Colonic mucosa (tissue), 4 donors: ENCODE measurements around the gene PPM1D. TPM values are rescaled to one million over a fixed set of nuclear protein-coding genes. Genes with fewer than 3 reads are reported as not detected.

ENCODE experiments used
- DNase-seq: peaks from one replicate; pipeline ENCODE4 v3.0.0-alpha.2; 2020
- H3K27ac ChIP-seq: fragments of 200-600 bp; one replicate; pipeline ENCODE4 v1.8.0; 2021
- H3K27me3 ChIP-seq: fragments of 200-600 bp; one replicate; pipeline ENCODE4 v1.8.0; 2021
- H3K36me3 ChIP-seq: fragments of 200-600 bp; one replicate; pipeline ENCODE4 v1.8.0; 2021
- H3K4me1 ChIP-seq: fragments of 200-600 bp; one replicate; pipeline ENCODE4 v1.8.0; 2021; ENCODE audit warnings: mild to moderate bottlenecking
- H3K4me3 ChIP-seq: fragments of 200-600 bp; one replicate; pipeline ENCODE4 v1.8.0; 2021
- H3K9ac ChIP-seq, 2 donors: one replicate each; pipeline ENCODE4 v1.7.0; 2013; ENCODE audit warnings: control low read depth in 2 of 2, low read depth in 2 of 2, low read length in 2 of 2
- H3K9me3 ChIP-seq: fragments of 200-600 bp; one replicate; pipeline ENCODE4 v1.8.0; 2021
- CTCF ChIP-seq: fragments of 200-600 bp; IDR thresholded peaks from one replicate; pipeline ENCODE4 v1.8.0; 2022; ENCODE audit warnings: antibody characterized with exemption, mild to moderate bottlenecking
- intact Hi-C: fragments of 100-400 bp; cut with DNase I; formaldehyde crosslinking; loops from one replicate; pipeline ENCODE4 v1.14.1; 2022
- total RNA-seq, 2 donors: library from RNA; stranded (reverse); fragmentation: NEBNext Ultra II Directional in 1 of 2; extraction: Animal tissue kit (Norgen Biotek cat#: 25700) in 1 of 2; gene quantifications; one replicate each; pipeline ENCODE4 v1.2.1, GENCODE V29; 2021
- donor health status: healthy.
- donor health status: DM: no; HTN: no; CAD: no.
- donor health status: DM: no; HTN: no; CAD: no.

The PPM1D gene
- total RNA-seq, 2 donors from 2014 or later, result 21.2 to 22.8 TPM

DNA sequence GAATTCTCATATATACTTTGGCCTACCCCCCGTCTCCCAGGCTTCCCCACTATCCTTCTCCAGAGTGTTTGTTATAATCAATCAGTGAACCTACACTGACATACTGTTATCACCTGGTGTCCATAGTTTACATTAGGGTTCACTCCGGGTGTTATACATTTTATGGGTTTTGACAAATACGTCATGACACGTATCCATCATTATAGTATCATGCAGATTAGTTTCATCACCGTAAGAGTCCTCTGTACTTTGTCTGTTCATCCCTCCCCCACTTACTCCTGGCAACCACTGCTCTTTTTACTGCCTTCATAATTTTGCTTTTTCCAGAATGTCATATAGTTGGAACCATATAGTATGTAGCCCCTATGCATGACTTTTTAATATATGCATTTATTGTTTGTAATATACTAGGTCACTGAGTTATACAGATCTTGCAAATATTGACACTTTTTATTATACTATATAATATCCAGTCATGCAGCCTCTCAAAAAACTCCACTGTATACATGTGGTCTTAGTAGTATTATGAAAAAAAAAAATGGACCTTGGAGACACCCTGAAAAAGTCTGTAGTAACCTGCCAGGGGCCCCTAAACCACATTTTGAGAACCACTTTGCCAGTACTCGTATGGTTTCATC lies 28.4 kb downstream of the PPM1D start:
- no peak for TF ChIP-seq CTCF
- no peaks in the 10 kb centered on the region for H3K9me3 ChIP-seq
- DNase-seq, result no peak
- H3K36me3 ChIP-seq, result no peaks in the 10 kb centered on the region
- H3K9ac ChIP-seq, result no peak overlapping the region
- H3K4me3 ChIP-seq, result no peak overlapping the region
- H3K27ac ChIP-seq, result no peak overlapping the region
- H3K27me3 ChIP-seq, result no peaks in the 10 kb centered on the region
- intact Hi-C loops, result no loop called here
- no peaks in the 10 kb centered on the region for H3K4me1 ChIP-seq

- no peaks in the 10 kb centered on the region for H3K9me3 ChIP-seq
- intact Hi-C loops, result no loop called here
These were observed 29.1 kb downstream of the PPM1D start for GRCh38 chr17:60629120-60629519.

GRCh38 chr17:60630352-60630751 lies 30.4 kb downstream of the PPM1D start:
- H3K9me3 ChIP-seq, result no peaks in the 10 kb centered on the region
- peaks cover under 1% of the 10 kb centered on the region for H3K36me3 ChIP-seq
- H3K9ac ChIP-seq, result no peak overlapping the region
- no peaks in the 10 kb centered on the region for H3K27me3 ChIP-seq
- no peak overlapping the region for H3K4me3 ChIP-seq
- intact Hi-C loops, result no loop called here
- no peak for TF ChIP-seq CTCF
- no peak for DNase-seq
- no peaks in the 10 kb centered on the region for H3K4me1 ChIP-seq
- no peak overlapping the region for H3K27ac ChIP-seq

More at GRCh38 chr17:60629120-60629519, 29.1 kb downstream of the PPM1D start:
- Histone ChIP-seq H3K4me3 (no peak overlapping the region), H3K4me1 (no peaks in the 10 kb centered on the region), H3K27me3 (no peaks in the 10 kb centered on the region), H3K36me3 (no peaks in the 10 kb centered on the region), H3K9ac (no peak overlapping the region), H3K27ac (no peak overlapping the region)
- no peak for DNase-seq
- TF ChIP-seq CTCF, result no peak

DNA sequence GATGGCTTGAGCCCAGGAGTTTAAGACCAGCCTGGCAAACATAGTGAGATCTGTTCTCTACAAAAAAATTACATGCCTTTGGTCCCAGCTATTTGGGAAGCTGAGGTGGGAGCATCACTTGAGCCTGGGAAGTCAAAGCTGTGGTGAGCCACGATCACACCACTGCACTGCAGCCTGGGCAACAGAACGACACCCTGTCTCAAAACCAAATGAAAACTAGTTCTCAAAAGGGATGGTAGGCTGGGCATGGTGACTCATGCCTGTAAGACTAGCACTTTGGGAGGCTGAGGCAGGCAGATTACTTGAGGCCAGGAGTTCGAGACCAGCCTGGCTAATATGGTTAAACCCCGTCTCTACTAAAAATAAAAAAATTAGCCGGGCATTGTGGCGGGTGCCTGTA lies 31.1 kb downstream of the PPM1D start:
- intact Hi-C loops, result no loop called here
- Histone ChIP-seq H3K9me3 (no peaks in the 10 kb centered on the region), H3K4me3 (no peak overlapping the region), H3K27ac (no peak overlapping the region), H3K4me1 (no peaks in the 10 kb centered on the region), H3K36me3 (peaks cover 8% of the 10 kb centered on the region), H3K9ac (no peak overlapping the region), H3K27me3 (no peaks in the 10 kb centered on the region)
- DNase-seq, result no peak
- TF ChIP-seq CTCF, result no peak

- H3K9me3 ChIP-seq, result no peaks in the 10 kb centered on the region
- intact Hi-C loops, result loop anchor here (5.0 kb wide), 2 partner anchors 60 to 200 kb away; no protein-coding TSS in a partner anchor
These were observed 37.7 kb downstream of the PPM1D start for GRCh38 chr17:60637683-60638082.

More at GRCh38 chr17:60637683-60638082, 37.7 kb downstream of the PPM1D start:
- Histone ChIP-seq H3K27me3 (no peaks in the 10 kb centered on the region), H3K9ac (no peak overlapping the region), H3K4me1 (no peaks in the 10 kb centered on the region), H3K36me3 (peaks cover 8% of the 10 kb centered on the region), H3K27ac (no peak overlapping the region), H3K4me3 (no peak overlapping the region)
- no peak for DNase-seq
- TF ChIP-seq CTCF, result no peak
